ENCODE measurements around the gene CORO6. TPM values are rescaled to one million over a fixed set of nuclear protein-coding genes. Genes with fewer than 3 reads are reported as not detected.
A peak's percentile ranks its signal among the peaks of the same experiment; 100 is the strongest.

Gene CORO6
- polyA plus RNA-seq, 1 donor (not counting 4 experiments of a cell fraction or from before 2014, with no cell fraction given), result 20.5 TPM

GRCh38 chr17:29588017-29588561 lies 34.6 kb downstream of the CORO6 start:
- H3K27me3 ChIP-seq (ENCODE audit: control insufficient read depth, extremely low read depth, insufficient read depth, low read length), result no peaks in the 10 kb centered on the region
- H3K9me3 ChIP-seq (ENCODE audit: control insufficient read depth, low read depth, low read length), result no peaks in the 10 kb centered on the region
- H3K27ac ChIP-seq (ENCODE audit: control insufficient read depth, insufficient read depth, low read length), result peak overlapping the region; percentile 64
- FAIRE-seq, result no peak
- peaks cover 54% of the 10 kb centered on the region for H3K79me2 ChIP-seq (ENCODE audit: control insufficient read depth, insufficient read depth, low read length)
- DNase-seq (ENCODE audit: low read depth, low spot score), result no peak
- H3K4me1 ChIP-seq (ENCODE audit: control insufficient read depth, extremely low read depth, insufficient read depth, low read length), result peaks cover 81% of the 10 kb centered on the region
- TF ChIP-seq EZH2 (IDR thresholded peaks at IDR 0.05; ENCODE audit: low read length), result no peak
- TF ChIP-seq, protein P1, sequence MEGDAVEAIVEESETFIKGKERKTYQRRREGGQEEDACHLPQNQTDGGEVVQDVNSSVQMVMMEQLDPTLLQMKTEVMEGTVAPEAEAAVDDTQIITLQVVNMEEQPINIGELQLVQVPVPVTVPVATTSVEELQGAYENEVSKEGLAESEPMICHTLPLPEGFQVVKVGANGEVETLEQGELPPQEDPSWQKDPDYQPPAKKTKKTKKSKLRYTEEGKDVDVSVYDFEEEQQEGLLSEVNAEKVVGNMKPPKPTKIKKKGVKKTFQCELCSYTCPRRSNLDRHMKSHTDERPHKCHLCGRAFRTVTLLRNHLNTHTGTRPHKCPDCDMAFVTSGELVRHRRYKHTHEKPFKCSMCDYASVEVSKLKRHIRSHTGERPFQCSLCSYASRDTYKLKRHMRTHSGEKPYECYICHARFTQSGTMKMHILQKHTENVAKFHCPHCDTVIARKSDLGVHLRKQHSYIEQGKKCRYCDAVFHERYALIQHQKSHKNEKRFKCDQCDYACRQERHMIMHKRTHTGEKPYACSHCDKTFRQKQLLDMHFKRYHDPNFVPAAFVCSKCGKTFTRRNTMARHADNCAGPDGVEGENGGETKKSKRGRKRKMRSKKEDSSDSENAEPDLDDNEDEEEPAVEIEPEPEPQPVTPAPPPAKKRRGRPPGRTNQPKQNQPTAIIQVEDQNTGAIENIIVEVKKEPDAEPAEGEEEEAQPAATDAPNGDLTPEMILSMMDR (optimal IDR thresholded peaks at IDR 0.05 in 1 of 3, IDR thresholded peaks at IDR 0.05 in 1 of 3, conservative IDR thresholded peaks at IDR 0.05 in 1 of 3; ENCODE audit: extremely low read depth in 1 of 3, insufficient read depth in 2 of 3, low read length in 3 of 3), result no peak
- H3K4me3 ChIP-seq (ENCODE audit: control insufficient read depth in 2 of 3, extremely low read depth in 1 of 3, insufficient read depth in 2 of 3, low read depth in 1 of 3, low read length in 3 of 3), result peak overlapping the region; percentile 81 to 92 (median 85)
- peaks cover 5 to 7% of the 10 kb centered on the region in 2 experiments for H3K36me3 ChIP-seq (ENCODE audit: control insufficient read depth in 2 of 2, extremely low read depth in 1 of 2, insufficient read depth in 2 of 2, low read length in 2 of 2)
- peak overlapping the region; percentile 78 for H3K9ac ChIP-seq (ENCODE audit: control insufficient read depth, extremely low read depth, insufficient read depth, low read length)
- peak overlapping the region; percentile 97 for H3K4me2 ChIP-seq (ENCODE audit: control insufficient read depth, extremely low read depth, insufficient read depth, low read depth, low read length)
- H4K20me1 ChIP-seq (ENCODE audit: control insufficient read depth, extremely low read depth, insufficient read depth, low read length), result peaks cover 23% of the 10 kb centered on the region
- H3K9me1 ChIP-seq (ENCODE audit: control insufficient read depth, extremely low read depth, insufficient read depth, low read length), result peaks cover 17% of the 10 kb centered on the region
- dilution Hi-C loops (cut with MboI; ENCODE audit: extremely low pct_ligation_motif_present, low sequenced_read_pairs), result no loop called here
- H2AFZ ChIP-seq (ENCODE audit: control insufficient read depth, low read length), result no peak overlapping the region

DNA sequence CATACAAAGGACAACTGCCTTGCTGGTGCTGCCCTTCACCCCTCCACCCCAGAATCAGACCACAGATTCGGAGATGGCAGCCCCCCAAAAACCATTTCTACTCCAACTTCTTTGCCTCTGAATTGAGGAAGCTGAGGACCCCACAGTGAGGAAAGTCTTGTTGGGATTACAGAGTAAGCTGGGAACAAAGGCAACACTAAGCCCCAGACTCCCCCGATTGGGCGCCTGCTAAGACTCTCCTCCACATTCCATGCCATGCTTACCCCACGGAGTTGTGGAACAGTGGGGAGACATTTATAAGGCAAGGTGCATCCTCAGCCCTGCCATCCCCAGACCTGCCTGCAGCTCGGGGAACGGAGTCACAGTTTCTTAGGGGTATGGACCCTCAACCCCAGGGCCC lies 35.1 kb downstream of the CORO6 start:
- DNase-seq (ENCODE audit: low read depth, low spot score) (no peak), FAIRE-seq (no peak)
- Histone ChIP-seq H3K4me3 (ENCODE audit: control insufficient read depth in 2 of 3, extremely low read depth in 1 of 3, insufficient read depth in 2 of 3, low read depth in 1 of 3, low read length in 3 of 3) (peak overlapping the region; percentile 81 to 92 (median 85)), H3K36me3 (ENCODE audit: control insufficient read depth in 2 of 2, extremely low read depth in 1 of 2, insufficient read depth in 2 of 2, low read length in 2 of 2) (peaks cover 6 to 11% of the 10 kb centered on the region in 2 experiments), H3K9me3 (ENCODE audit: control insufficient read depth, low read depth, low read length) (no peaks in the 10 kb centered on the region), H3K4me2 (ENCODE audit: control insufficient read depth, extremely low read depth, insufficient read depth, low read depth, low read length) (peak overlapping the region; percentile 97), H3K4me1 (ENCODE audit: control insufficient read depth, extremely low read depth, insufficient read depth, low read length) (peaks cover 85% of the 10 kb centered on the region), H3K9me1 (ENCODE audit: control insufficient read depth, extremely low read depth, insufficient read depth, low read length) (peaks cover 17% of the 10 kb centered on the region), H4K20me1 (ENCODE audit: control insufficient read depth, extremely low read depth, insufficient read depth, low read length) (peaks cover 28% of the 10 kb centered on the region), H3K79me2 (ENCODE audit: control insufficient read depth, insufficient read depth, low read length) (peaks cover 59% of the 10 kb centered on the region), H3K27ac (ENCODE audit: control insufficient read depth, insufficient read depth, low read length) (peak overlapping the region; percentile 64), H3K9ac (ENCODE audit: control insufficient read depth, extremely low read depth, insufficient read depth, low read length) (peak overlapping the region; percentile 78), H3K27me3 (ENCODE audit: control insufficient read depth, extremely low read depth, insufficient read depth, low read length) (no peaks in the 10 kb centered on the region), H2AFZ (ENCODE audit: control insufficient read depth, low read length) (no peak overlapping the region)
- dilution Hi-C loops (cut with MboI; ENCODE audit: extremely low pct_ligation_motif_present, low sequenced_read_pairs), result no loop called here
- no peak for TF ChIP-seq EZH2 (IDR thresholded peaks at IDR 0.05; ENCODE audit: low read length)
- TF ChIP-seq, protein P1 (optimal IDR thresholded peaks at IDR 0.05 in 1 of 3, IDR thresholded peaks at IDR 0.05 in 1 of 3, conservative IDR thresholded peaks at IDR 0.05 in 1 of 3; ENCODE audit: extremely low read depth in 1 of 3, insufficient read depth in 2 of 3, low read length in 3 of 3), result no peak

All from keratinocyte (primary cell).